SK-N-SH (cell line): Measurements from ENCODE around the gene OR10H4. TPM values are rescaled to one million over a fixed set of nuclear protein-coding genes. Genes with fewer than 3 reads are reported as not detected.

Experiments used
- CTCF ChIA-PET: fragments of 300-600, 350-600 bp; formaldehyde crosslinking; extraction: SDS; loops from one replicate; lab custom pipeline; 2021; lab: Yijun Ruan, JAX
- POLR2A ChIA-PET: fragments of 350-600 bp; sonication (Branson Sonifier 250); formaldehyde crosslinking; extraction: SDS; loops from one replicate; lab custom pipeline; 2020; ENCODE audit warnings: antibody characterized with exemption, inconsistent platforms; lab: Yijun Ruan, JAX
- DNase-seq: peaks from one replicate; pipeline ENCODE4 v3.0.0; 2012
- H2AFZ ChIP-seq: fragments of 200-600 bp; sonication (generic); 2 replicates; pipeline ENCODE4 v1.8.1; 2016; ENCODE audit warnings: antibody characterized with exemption, mild to moderate bottlenecking, low read depth
- H3F3A ChIP-seq: fragments of 200-600 bp; sonication (generic); replicated peaks from 2 replicates; pipeline ENCODE3; 2016; ENCODE audit warnings: antibody characterized with exemption, mild to moderate bottlenecking; ENCODE audit not compliant: insufficient read depth
- H3K27ac ChIP-seq, 2 experiments: fragments of 200-500 bp in 1 of 2; fragments of 200-600 bp in 1 of 2; sonication (Bioruptor generic) in 1 of 2; sonication (generic), shearing (Covaris generic) in 1 of 2; 2 replicates each; pipeline versions ENCODE4 v1.5.1 to v1.6.1; 2014 to 2016; ENCODE audit warnings: low read depth in 2 of 2, inconsistent platforms in 1 of 2, low read length in 1 of 2, mild to moderate bottlenecking in 1 of 2, mixed read lengths in 1 of 2
- H3K27me3 ChIP-seq: fragments of 200-600 bp; sonication (generic), shearing (Covaris generic); 2 replicates; pipeline ENCODE4 v1.6.1; 2016; ENCODE audit warnings: mixed run types; ENCODE audit not compliant: insufficient read depth
- H3K36me3 ChIP-seq, 2 experiments: fragments of 200-500 bp in 1 of 2; fragments of 200-600 bp in 1 of 2; sonication (Bioruptor generic) in 1 of 2; sonication (generic) in 1 of 2; replicated peaks in 1 of 2; 2 replicates each; pipeline versions ENCODE3 to v1.5.1; 2014 to 2016; ENCODE audit warnings: low read length in 1 of 2, mild to moderate bottlenecking in 1 of 2; ENCODE audit not compliant: insufficient read depth in 2 of 2, control insufficient read depth in 1 of 2
- H3K4me1 ChIP-seq, 2 experiments: fragments of 200-500 bp in 1 of 2; fragments of 200-600 bp in 1 of 2; sonication (Bioruptor generic) in 1 of 2; sonication (generic), shearing (Covaris generic) in 1 of 2; 2 replicates each; pipeline versions ENCODE4 v1.5.1 to v1.6.1; 2014 to 2016; ENCODE audit warnings: low read depth in 1 of 2, low read length in 1 of 2, mixed run types in 1 of 2; ENCODE audit not compliant: insufficient read depth in 2 of 2, control insufficient read depth in 1 of 2
- H3K4me2 ChIP-seq: fragments of 200-600 bp; sonication (generic), shearing (Covaris generic); 2 replicates; pipeline ENCODE4 v1.6.1; 2017; ENCODE audit warnings: mixed run types
- H3K4me3 ChIP-seq, 2 experiments: fragments of 200-500 bp in 1 of 2; fragments of 200-600 bp in 1 of 2; sonication (Bioruptor generic) in 1 of 2; sonication (generic), shearing (Covaris generic) in 1 of 2; 2 replicates each; pipeline versions ENCODE4 v1.5.1 to v1.8.1; 2014 to 2016; ENCODE audit warnings: low read depth in 2 of 2, inconsistent platforms in 1 of 2, low read length in 1 of 2, mild to moderate bottlenecking in 1 of 2, mixed read lengths in 1 of 2, moderate library complexity in 1 of 2
- H3K79me2 ChIP-seq: fragments of 200-600 bp; sonication (generic); 2 replicates; pipeline ENCODE4 v1.8.1; 2017; ENCODE audit warnings: mild to moderate bottlenecking; ENCODE audit not compliant: insufficient read depth
- H3K9ac ChIP-seq: fragments of 200-600 bp; sonication (generic); 2 replicates; pipeline ENCODE4 v1.6.1; 2017; ENCODE audit warnings: mixed run types
- H3K9me2 ChIP-seq: fragments of 200-600 bp; sonication (generic); 2 replicates; pipeline ENCODE4 v1.6.1; 2017; ENCODE audit warnings: mixed run types
- H3K9me3 ChIP-seq: fragments of 200-600 bp; sonication (generic); 2 replicates; pipeline ENCODE4 v1.6.1; 2017; ENCODE audit warnings: mixed run types, mild to moderate bottlenecking, moderate library complexity
- H4K20me1 ChIP-seq: fragments of 200-600 bp; sonication (generic); 2 replicates; pipeline ENCODE4 v1.6.1; 2017; ENCODE audit warnings: mild to moderate bottlenecking, mixed run types; ENCODE audit not compliant: insufficient read depth
- CHD2 ChIP-seq: fragments of 150-350 bp; IDR thresholded peaks from 2 replicates; pipeline ENCODE4 v1.6.1; 2018; ENCODE audit warnings: low read length; ENCODE audit not compliant: partially characterized antibody
- ELF1 ChIP-seq: IDR thresholded peaks from 2 replicates; pipeline ENCODE4 v1.4.0; 2012
- GABPA ChIP-seq: IDR thresholded peaks from 2 replicates; pipeline ENCODE4 v1.4.0; 2012; ENCODE audit warnings: low read depth, mild to moderate bottlenecking
- MEF2A ChIP-seq: IDR thresholded peaks from 2 replicates; pipeline ENCODE4 v1.4.0; 2012; ENCODE audit warnings: low read depth, borderline replicate concordance
- NFIC ChIP-seq: IDR thresholded peaks from 2 replicates; pipeline ENCODE4 v1.4.0; 2012; ENCODE audit warnings: borderline replicate concordance
- NRF1 ChIP-seq: IDR thresholded peaks from 2 replicates; pipeline ENCODE4 v1.6.1; 2012; ENCODE audit warnings: low read depth, mild to moderate bottlenecking, low read length
- RCOR1 ChIP-seq: fragments of 150-350 bp; IDR thresholded peaks from 2 replicates; pipeline ENCODE4 v1.6.1; 2017; ENCODE audit warnings: antibody characterized with exemption, low read length
- REST ChIP-seq: IDR thresholded peaks from 2 replicates; pipeline ENCODE4 v1.6.1; 2012; ENCODE audit warnings: mild to moderate bottlenecking, low read depth, low read length, moderate library complexity
- RXRA ChIP-seq: IDR thresholded peaks from 2 replicates; pipeline ENCODE4 v1.4.0; 2012; ENCODE audit warnings: low read depth, mild to moderate bottlenecking, borderline replicate concordance
- TAF1 ChIP-seq: IDR thresholded peaks from 2 replicates; pipeline ENCODE4 v1.6.1; 2012; ENCODE audit warnings: low read depth, mild to moderate bottlenecking, low read length, moderate library complexity, borderline replicate concordance
- TCF12 ChIP-seq: IDR thresholded peaks from 2 replicates; pipeline ENCODE4 v1.4.0; 2012
- USF2 ChIP-seq: fragments of 150-350 bp; IDR thresholded peaks from 2 replicates; pipeline ENCODE4 v1.6.1; 2017; ENCODE audit warnings: antibody characterized with exemption, low read length, low read depth, borderline replicate concordance
- YY1 ChIP-seq: IDR thresholded peaks from 2 replicates; pipeline ENCODE4 v1.4.0; 2012; ENCODE audit warnings: low read depth, mild to moderate bottlenecking
- WGBS: methylation state at CpG from one replicate; pipeline ENCODE4 v1.1.6; 2017; ENCODE audit warnings: low lambda C conversion rate; 5-methylcytosine and 5-hydroxymethylcytosine counted together
- polyA plus RNA-seq, 3 experiments: library from polyadenylated mRNA; depleted of rRNA; stranded (reverse); fragments of >200 nt; gene quantifications; 2 replicates each; pipeline ENCODE4 v1.2.3, GENCODE V29; 2012
- TF ChIP-seq, protein P1 (sequence below): fragments of 150-350 bp; IDR thresholded peaks from 2 replicates; pipeline ENCODE4 v1.6.1; 2016; ENCODE audit warnings: mild to moderate bottlenecking, low read depth, low read length
- TF ChIP-seq, protein P2 (sequence below): IDR thresholded peaks from 2 replicates; pipeline ENCODE4; 2012

The OR10H4 gene
- polyA plus RNA-seq, 1 of the 3 experiments (the other 2 are of a cell fraction) = not detected

DNA sequence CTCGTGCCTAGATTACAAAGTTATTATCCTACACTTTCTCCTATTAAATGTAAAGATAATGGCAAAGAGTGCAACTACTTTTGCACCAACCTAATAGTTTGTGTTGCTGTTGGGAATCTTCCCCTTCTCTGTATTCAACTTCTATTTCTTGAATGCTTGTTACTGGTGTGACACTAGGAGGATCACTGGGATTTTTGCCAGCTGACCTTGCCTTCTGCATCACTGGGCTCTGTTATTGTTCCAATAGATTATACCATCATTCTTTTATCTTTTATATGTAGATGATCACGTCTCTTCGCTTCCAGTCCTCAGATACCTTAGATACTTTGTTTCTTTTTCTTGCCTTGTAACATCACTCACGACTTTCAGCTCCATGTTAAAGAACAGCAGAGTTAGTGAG is 3.5 kb upstream of the OR10H4 start:
- no peak overlapping the region for H3K4me2 ChIP-seq
- ChIA-PET CTCF (no interaction called here), POLR2A (no interaction called here)
- no peaks in the 10 kb centered on the region for H3K9me2 ChIP-seq
- H3K27ac ChIP-seq = no peak overlapping the region
- no peaks in the 10 kb centered on the region for H3F3A ChIP-seq
- no peak overlapping the region for H3K9ac ChIP-seq
- no peak overlapping the region for H2AFZ ChIP-seq
- H3K4me1 ChIP-seq = no peaks in the 10 kb centered on the region
- no peak overlapping the region for H3K4me3 ChIP-seq
- H4K20me1 ChIP-seq = no peaks in the 10 kb centered on the region
- no peaks in the 10 kb centered on the region; the same call in 1 of the 2 replicates for H3K27me3 ChIP-seq
- DNase-seq = no peak
- no peaks in the 10 kb centered on the region for H3K36me3 ChIP-seq
- TF ChIP-seq TAF1 (no peak), NRF1 (no peak), MEF2A (no peak), YY1 (no peak), RCOR1 (no peak), CHD2 (no peak), REST (no peak), RXRA (no peak), ELF1 (no peak), GABPA (no peak), TCF12 (no peak), USF2 (no peak), NFIC (no peak)
- TF ChIP-seq, protein P1, sequence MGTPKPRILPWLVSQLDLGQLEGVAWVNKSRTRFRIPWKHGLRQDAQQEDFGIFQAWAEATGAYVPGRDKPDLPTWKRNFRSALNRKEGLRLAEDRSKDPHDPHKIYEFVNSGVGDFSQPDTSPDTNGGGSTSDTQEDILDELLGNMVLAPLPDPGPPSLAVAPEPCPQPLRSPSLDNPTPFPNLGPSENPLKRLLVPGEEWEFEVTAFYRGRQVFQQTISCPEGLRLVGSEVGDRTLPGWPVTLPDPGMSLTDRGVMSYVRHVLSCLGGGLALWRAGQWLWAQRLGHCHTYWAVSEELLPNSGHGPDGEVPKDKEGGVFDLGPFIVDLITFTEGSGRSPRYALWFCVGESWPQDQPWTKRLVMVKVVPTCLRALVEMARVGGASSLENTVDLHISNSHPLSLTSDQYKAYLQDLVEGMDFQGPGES = no peak
- TF ChIP-seq, protein P2, sequence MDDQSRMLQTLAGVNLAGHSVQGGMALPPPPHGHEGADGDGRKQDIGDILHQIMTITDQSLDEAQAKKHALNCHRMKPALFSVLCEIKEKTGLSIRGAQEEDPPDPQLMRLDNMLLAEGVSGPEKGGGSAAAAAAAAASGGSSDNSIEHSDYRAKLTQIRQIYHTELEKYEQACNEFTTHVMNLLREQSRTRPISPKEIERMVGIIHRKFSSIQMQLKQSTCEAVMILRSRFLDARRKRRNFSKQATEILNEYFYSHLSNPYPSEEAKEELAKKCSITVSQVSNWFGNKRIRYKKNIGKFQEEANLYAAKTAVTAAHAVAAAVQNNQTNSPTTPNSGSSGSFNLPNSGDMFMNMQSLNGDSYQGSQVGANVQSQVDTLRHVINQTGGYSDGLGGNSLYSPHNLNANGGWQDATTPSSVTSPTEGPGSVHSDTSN = no peak
- 7% methylated on average over 4 of the region's 4 CpGs for WGBS
- no peaks in the 10 kb centered on the region for H3K79me2 ChIP-seq
- H3K9me3 ChIP-seq = peaks cover 8% of the 10 kb centered on the region; the same call in 1 of the 2 replicates
